GM13977 (cell line): ENCODE data around the gene TTC7B.

ENCODE experiments used
- DNase-seq: peaks from one replicate; pipeline ENCODE4 v3.0.0; 2012; ENCODE audit warnings: low spot score
- in situ Hi-C: fragments of 300-500 bp; cut with MboI; formaldehyde crosslinking; loops from one replicate; pipeline ENCODE4 v1.12.0; 2022; ENCODE audit warnings: low sequenced_read_pairs, low pct_unique_long_range_greater_than_20kb, mixed read lengths, inconsistent platforms; ENCODE audit not compliant: unreplicated experiment
- TF ChIP-seq, protein P1 (sequence below): IDR thresholded peaks from 2 replicates; pipeline ENCODE4 v1.5.1; 2012; ENCODE audit warnings: mild to moderate bottlenecking, control low read depth; ENCODE audit not compliant: insufficient read depth; ENCODE audit errors: extremely low read depth, missing control alignments

The TTC7B gene

DNA sequence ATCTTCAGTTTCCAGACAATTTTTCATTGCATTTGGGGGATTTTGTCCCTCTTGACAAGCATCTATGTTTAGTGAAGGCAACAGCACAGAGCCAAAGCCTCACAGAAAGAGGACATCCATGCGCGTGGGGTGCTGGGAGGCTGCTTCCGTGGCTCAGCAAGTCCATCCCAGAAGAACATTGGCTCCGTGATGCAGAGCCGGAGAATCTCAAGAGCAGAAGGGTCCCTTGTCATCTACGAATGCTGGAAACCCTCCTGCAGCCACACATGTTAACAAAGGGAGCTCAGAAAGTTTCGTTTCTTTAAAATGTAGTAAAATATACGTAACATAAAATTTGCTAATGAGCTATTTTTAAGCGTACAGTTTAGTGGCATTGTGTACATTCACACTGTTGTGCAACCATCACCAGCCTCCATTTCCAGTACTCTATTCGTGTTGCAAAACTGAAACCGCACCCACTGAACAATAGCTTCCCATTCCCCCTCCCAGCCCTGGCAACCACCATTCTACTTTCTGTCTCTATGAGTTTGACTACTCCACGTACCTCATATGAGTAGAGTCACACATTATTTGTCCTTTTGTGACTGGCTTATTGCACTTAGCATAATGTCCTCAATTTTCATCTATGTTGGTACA is 185.9 kb downstream of the TTC7B start:
- in situ Hi-C loops, result no loop called here
- no peak for DNase-seq
- TF ChIP-seq, protein P1, sequence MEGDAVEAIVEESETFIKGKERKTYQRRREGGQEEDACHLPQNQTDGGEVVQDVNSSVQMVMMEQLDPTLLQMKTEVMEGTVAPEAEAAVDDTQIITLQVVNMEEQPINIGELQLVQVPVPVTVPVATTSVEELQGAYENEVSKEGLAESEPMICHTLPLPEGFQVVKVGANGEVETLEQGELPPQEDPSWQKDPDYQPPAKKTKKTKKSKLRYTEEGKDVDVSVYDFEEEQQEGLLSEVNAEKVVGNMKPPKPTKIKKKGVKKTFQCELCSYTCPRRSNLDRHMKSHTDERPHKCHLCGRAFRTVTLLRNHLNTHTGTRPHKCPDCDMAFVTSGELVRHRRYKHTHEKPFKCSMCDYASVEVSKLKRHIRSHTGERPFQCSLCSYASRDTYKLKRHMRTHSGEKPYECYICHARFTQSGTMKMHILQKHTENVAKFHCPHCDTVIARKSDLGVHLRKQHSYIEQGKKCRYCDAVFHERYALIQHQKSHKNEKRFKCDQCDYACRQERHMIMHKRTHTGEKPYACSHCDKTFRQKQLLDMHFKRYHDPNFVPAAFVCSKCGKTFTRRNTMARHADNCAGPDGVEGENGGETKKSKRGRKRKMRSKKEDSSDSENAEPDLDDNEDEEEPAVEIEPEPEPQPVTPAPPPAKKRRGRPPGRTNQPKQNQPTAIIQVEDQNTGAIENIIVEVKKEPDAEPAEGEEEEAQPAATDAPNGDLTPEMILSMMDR, result no peak

DNA sequence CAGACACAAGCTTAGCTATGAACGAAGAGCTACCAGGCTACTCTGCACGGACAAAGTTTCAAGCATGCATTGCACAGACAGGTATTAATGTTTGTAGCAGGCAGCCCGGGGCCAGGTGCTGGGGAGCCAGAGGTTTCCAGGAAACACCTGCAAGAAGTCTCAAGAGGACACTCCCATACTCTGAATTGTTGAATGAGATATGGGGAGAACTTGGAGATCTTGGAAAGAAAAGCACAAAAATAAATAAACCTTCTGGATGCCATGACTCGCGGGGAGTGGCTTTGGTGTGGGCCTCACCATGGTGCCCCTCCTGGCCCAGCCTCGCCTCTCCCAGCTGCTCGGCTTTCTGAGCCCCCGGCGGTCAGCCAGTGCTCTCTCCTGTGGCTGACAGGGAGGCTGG is 186.8 kb downstream of the TTC7B start:
- no peak for DNase-seq

DNA sequence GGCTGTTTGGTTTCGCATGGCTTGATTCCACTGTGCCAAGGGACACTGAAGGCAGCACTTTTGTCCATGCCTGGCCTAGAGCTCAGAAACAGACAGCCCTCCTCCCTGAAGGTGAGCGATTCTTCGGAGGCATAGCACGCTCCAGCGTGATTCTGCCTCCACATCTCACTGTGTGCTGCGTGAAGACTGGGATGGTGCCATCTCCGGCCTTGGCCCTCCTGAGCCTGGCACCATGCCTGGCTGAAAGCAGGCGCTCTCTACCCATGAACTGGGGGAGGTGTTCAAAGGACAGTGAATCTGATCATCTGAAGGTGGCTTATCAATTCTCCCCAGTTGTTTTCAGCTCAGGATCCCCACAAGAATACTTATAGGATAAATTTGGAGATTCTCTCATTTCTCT is 187.4 kb downstream of the TTC7B start:
- no peak for DNase-seq
- in situ Hi-C loops, result no loop called here
- TF ChIP-seq, protein P1, result no peak

More for the DNA sequence above, 186.8 kb downstream of the TTC7B start:
- TF ChIP-seq, protein P1, result no peak
- in situ Hi-C loops, result no loop called here

DNA sequence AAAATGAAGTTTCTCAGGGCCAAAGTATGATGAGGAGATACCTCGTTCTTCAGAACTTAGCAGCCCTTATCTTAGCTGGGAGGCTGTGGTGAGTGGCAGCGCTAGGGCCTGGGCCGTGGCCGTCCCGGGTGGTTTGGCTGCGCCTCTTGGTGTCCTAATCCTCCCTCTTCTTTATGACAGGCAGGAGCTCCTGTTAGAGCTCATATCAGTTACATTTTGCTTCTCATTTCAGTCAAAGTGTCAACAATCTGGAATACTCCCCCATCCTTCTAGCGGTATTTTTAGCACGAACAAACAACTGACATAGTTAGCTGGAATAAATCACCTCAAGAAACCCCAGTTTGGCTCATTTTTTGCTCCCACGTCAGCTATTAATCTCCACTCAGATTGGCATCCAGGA is 188.8 kb downstream of the TTC7B start:
- no peak for DNase-seq
- TF ChIP-seq, protein P1, result no peak
- in situ Hi-C loops, result no loop called here

DNA sequence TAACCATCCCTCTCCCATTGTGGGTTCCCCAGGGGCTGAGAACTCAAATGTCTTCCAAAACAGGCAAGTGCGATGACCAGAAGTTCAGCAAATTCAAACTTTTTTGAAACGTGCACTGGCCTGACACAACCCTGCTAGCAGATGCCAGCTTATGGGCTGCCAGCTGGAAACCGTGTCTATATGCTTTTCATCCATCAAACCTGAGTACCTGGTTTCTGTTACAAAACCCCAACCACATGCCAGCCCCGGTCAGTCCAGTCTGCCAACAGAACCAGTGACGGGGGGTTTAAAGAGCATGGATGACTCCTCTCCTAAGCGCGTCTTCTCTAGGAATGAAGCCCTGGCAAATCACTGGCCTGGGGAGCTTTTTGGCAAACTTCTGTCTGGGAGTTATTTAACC is 189.7 kb downstream of the TTC7B start:
- DNase-seq, result no peak
- TF ChIP-seq, protein P1, result no peak
- in situ Hi-C loops, result no loop called here

DNA sequence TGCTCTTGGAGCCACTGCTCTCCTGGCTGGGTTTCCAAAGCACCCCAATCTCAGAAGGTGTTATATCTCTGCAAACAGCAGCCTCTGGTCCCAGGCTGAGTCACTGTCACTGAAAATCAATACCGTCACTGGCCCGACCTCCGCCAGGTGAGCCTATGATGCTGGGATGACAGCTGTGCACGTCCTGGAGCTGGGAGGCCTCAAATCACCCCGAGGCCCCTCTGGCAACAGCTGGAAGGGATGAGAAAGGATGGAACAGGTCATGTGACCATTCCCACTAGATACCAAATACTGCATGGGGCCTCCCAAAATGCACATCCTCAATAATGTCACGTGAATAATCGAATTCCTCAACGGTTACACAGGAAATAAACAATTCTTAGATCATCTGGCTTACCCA is 190.8 kb downstream of the TTC7B start:
- DNase-seq, result no peak
- in situ Hi-C loops, result no loop called here
- TF ChIP-seq, protein P1, result no peak
